ENCODE measurements around the gene ABCB1.
"Not testable (repeated sequence)": the region's sequence is repeated elsewhere in the genome, so short reads cannot be mapped to it uniquely, and the experiment has no call there.

ABCB1 gene

DNA sequence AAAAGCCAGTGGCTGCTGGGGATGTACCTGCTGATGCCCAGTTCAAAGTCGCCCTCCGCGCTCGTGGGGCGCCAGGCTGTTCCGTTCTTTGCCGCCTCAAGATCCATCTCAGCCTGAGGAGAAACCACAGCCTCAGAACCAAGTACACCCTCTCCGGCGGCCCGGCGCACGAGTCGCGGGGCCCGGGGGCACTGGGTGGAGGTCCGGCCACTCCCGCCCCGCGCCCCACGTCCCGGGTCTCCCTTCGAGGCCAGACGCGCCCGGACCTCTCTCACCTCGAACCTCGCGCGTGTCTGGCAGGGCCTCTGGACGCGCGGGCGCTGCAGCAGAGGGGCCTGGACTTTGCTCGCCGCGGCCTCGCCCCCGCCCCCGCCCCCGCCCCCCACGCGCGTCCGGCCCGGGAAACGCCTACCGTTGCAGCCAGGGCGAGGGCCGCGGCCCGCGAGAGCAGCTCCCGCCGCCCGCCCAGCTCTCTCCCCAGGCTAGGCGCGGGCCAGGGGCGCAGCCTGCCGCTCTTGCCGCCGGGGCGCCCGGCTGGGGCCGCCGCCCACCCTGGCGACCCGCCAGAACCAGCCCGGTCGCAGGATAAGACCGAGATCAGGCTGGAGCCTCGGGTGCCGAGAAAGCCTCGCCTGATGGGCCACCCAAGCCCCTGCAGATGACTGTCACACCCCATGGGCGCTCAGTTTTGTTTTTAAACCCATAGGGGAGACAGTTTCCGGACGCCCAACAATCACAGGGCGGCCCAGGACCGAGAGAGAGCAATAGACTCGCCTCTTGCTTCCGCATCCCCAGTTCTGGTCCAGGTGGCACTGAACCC is 125.1 kb downstream of the ABCB1 start, which contains the start of gene ABCB4:
TSS of gene ABCB4 (minus strand) at position 322 of the 820 bp plus-strand sequence. CDS start at position 107, 215 bp downstream.
- POLR2A ChIA-PET (ENCODE audit: low non-redundant PET) = no interaction called here
- H3K27ac ChIP-seq = no peak within 1 kb of the TSS
- no peak for DNase-seq (ENCODE audit: low spot score)
- TF ChIP-seq, protein P1, sequence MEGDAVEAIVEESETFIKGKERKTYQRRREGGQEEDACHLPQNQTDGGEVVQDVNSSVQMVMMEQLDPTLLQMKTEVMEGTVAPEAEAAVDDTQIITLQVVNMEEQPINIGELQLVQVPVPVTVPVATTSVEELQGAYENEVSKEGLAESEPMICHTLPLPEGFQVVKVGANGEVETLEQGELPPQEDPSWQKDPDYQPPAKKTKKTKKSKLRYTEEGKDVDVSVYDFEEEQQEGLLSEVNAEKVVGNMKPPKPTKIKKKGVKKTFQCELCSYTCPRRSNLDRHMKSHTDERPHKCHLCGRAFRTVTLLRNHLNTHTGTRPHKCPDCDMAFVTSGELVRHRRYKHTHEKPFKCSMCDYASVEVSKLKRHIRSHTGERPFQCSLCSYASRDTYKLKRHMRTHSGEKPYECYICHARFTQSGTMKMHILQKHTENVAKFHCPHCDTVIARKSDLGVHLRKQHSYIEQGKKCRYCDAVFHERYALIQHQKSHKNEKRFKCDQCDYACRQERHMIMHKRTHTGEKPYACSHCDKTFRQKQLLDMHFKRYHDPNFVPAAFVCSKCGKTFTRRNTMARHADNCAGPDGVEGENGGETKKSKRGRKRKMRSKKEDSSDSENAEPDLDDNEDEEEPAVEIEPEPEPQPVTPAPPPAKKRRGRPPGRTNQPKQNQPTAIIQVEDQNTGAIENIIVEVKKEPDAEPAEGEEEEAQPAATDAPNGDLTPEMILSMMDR (conservative IDR thresholded peaks at IDR 0.05; ENCODE audit: low read depth) = no peak
- CTCF ChIA-PET = no interaction called here

DNA sequence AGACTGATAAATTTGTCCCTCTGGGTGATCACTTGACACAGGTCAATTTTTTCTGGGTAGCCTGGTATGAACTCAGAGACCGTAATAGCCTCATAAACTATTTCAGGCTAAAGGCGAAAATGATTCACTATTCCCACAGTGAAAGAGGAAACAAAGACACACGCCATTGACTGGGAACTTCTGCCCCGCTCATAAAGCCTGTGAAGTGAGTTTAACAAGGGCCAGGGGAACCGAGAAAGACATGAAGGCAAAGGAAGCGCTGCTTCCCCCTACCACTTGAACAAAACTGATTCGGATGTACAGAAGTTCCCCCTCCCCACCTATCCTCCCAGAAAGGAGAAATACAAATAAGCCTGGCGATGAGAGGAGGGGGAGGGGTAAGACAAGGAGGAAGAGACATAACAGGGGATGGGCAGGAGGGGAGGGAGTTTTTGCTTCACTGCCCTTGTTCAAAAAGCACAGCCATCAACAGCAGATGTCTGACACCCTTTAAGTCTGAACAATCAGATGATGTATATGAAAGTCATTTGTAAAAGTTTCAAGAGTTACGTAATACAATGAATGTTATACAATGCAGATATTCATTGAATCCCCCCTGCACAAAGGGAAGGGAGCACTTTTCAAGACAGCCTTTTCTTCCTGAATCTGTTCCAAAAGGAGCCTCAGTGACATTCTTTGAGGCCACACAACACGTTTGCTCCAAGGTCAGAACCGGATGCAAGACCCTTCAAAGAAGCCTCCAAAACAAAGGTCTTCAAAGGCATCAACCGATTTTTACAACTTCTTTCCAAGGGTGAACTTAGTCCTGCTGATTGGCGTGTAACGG is 125.9 kb downstream of the ABCB1 start:
- DNase-seq (ENCODE audit: low spot score) = no peak
- TF ChIP-seq, protein P1 (conservative IDR thresholded peaks at IDR 0.05; ENCODE audit: low read depth) = no peak
- ChIA-PET CTCF (no interaction called here), POLR2A (ENCODE audit: low non-redundant PET) (no interaction called here)
- no peak overlapping the region for H3K27ac ChIP-seq

DNA sequence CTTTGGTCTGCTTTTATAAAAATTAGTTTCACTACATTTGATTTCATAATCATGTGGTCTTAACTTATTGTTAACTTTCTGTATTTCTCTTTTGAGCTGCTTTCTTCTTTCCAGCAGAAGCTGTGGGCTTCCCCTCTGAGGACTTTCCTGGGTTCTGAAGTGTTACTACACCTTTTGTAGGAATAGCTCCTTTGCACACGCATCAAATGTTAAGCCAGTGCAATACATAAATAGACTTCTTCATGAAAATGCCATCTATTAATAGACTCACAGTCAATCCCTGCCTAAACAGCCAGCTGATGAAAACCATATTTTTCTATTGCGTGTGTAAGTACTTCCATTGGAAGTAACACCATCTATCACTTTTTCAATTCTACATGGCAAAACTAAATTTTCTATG is 126.7 kb downstream of the ABCB1 start:
- POLR2A ChIA-PET (ENCODE audit: low non-redundant PET) = no interaction called here
- CTCF ChIA-PET = no interaction called here
- H3K27ac ChIP-seq = no peak overlapping the region

DNA sequence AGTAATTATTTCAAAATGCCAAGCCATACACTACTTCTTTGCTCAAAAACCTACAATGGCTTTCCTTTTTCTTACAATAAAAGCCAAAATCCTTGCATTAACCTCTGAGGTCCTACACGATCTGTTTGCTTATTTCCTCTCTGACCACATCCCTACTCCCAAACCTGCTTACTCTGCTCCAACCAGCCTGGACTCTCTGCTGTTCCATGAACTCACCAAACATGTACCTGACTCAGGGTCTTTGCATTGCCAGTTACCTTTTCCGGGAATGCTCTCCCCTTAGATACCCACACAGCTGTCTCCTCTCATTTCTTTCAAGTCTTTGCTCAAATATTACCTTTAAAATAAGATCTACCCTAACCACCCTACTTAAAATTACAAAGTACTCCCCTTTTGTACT is 127.5 kb downstream of the ABCB1 start:
- no peak for DNase-seq (ENCODE audit: low spot score)
- H3K27ac ChIP-seq = no peak overlapping the region
- ChIA-PET POLR2A (ENCODE audit: low non-redundant PET) (no interaction called here), CTCF (no interaction called here)
- TF ChIP-seq, protein P1 (conservative IDR thresholded peaks at IDR 0.05; ENCODE audit: low read depth) = no peak

More for the DNA sequence above, 126.7 kb downstream of the ABCB1 start:
- no peak for DNase-seq (ENCODE audit: low spot score)
- TF ChIP-seq, protein P1 (conservative IDR thresholded peaks at IDR 0.05; ENCODE audit: low read depth) = no peak

DNA sequence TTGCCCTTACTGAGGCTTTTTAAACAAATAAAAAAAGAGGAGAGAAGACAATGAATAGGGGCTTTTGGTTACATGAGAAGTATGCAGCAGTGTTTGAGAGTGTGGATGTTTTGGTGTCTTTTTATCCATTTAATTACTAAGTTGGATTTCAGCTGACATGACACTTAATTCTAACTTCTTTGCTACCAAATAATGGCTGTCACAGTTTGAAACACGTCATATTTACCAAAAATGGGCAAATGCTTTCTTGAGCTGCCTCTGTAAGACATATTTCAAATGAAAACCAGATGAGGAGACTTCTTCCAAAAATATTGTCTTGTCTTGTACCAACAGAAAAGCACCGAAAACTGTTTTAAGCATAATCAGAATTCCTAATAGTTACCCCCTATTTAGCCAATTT is 129.2 kb downstream of the ABCB1 start:
- POLR2A ChIA-PET (ENCODE audit: low non-redundant PET) = no interaction called here
- CTCF ChIA-PET = interaction anchor here (0.6 to 0.7 kb wide), 2 partner anchors 31 to 358 kb away, joined by 3 to 6 read pairs; no protein-coding TSS in a partner anchor
- DNase-seq (ENCODE audit: low spot score) = no peak
- TF ChIP-seq, protein P1 (conservative IDR thresholded peaks at IDR 0.05; ENCODE audit: low read depth) = no peak
- H3K27ac ChIP-seq = no peak overlapping the region

DNA sequence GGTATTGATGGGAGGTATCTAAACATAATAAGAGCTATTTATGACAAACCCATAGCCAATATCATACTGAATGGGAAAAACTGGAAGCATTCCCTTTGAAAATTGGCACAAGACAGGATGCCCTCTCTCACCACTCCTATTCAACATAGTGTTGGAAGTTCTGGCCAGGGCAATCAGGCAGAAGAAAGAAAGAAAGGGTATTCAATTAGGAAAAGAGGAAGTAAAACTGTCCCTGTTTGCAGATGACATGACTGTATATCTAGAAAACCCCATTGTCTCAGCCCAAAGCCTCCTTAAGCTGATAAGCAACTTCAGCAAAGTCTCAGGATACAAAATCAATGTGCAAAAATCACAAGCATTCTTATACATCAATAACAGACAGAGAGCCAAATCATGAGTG is 131.5 kb downstream of the ABCB1 start:
- CTCF ChIA-PET; POLR2A ChIA-PET (ENCODE audit: low non-redundant PET); DNase-seq (ENCODE audit: low spot score); H3K27ac ChIP-seq: not testable (repeated sequence)

DNA sequence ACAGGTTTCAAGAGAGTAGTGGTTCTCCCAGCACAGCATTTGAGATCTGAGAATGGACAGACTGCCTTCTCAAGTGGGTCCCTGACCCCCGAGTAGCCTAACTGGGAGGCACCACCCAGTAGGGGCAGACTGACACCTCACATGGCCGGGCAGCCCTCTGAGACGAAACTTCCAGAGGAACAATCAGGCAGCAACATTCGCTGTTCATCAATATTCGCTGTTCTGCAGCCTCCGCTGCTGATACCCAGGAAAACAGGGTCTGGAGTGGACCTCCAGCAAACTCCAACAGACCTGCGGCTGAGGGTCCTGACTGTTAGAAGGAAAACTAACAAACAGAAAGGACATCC is 135.2 kb downstream of the ABCB1 start:
- CTCF ChIA-PET = interaction anchor here (0.6 kb wide), 1 partner anchor 9 kb away, joined by 7 read pairs; no protein-coding TSS in a partner anchor
- H3K27ac ChIP-seq; POLR2A ChIA-PET (ENCODE audit: low non-redundant PET); DNase-seq (ENCODE audit: low spot score): not testable (repeated sequence)

DNA sequence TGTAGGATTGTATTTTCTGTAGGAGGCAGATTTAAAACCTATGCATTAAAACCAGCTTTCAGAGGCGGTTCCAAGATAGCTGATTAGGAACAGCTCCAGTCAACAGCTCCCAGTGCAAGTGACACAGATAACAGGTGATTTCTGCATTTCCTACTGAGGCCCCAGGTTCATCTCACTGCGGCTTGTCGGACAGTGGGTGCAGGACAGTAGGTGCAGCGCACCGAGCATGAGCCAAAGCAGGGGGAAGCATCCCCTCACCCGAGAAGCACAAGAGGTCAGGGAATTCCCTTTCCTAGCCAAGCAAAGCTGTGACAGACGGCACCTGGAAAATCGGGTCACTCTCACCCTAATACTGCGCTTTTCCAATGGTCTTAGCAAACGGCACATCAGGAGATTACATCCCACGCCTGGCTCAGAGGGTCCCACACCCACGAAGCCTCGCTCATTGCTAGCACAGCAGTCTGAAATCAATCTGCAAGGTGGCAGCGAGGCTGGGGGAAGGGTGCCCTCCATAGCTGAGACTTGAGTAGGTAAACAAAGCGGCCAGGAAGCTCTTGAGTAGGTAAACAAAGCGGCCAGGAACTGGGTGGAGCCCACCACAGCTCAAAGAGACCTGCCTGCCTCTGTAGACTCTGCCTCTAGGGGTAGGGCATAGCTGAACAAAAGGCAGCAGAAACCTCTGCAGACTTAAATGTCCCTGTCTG is 135.7 kb downstream of the ABCB1 start:
- H3K27ac ChIP-seq; DNase-seq (ENCODE audit: low spot score); POLR2A ChIA-PET (ENCODE audit: low non-redundant PET): not testable (repeated sequence)
- CTCF ChIA-PET = interaction anchor here (0.6 kb wide), 1 partner anchor 9 kb away, joined by 7 read pairs; no protein-coding TSS in a partner anchor
